SH-SY5Y (cell line): ENCODE measurements around the gene SLC30A10.

Experiments used
- GATA2 ChIP-seq: IDR thresholded peaks from 2 replicates; pipeline ENCODE4 v1.6.1; 2011; ENCODE audit warnings: mild to moderate bottlenecking, low read depth, low read length
- GATA3 ChIP-seq: IDR thresholded peaks from 2 replicates; pipeline ENCODE4 v1.6.1; 2011; ENCODE audit warnings: low read depth, mild to moderate bottlenecking, low read length, moderate library complexity

SLC30A10 gene

DNA sequence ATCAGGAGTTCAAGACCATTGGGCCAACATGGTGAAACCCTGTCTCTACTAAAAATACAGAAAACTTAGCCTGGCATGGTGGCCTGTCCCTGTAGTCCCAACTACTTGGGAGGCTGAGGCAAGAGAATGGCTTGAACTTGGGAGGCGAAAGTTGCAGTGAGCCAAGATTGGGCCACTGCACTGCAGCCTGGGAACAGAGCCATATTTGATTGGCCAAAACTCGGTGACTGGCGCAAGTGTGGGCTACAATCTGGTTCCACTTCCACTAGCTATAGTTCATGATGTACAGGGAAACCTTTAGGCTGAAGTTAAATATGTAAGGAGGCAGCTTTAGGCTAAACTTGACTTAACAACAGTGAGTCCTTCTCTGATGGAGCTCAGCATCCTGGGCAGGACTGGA is 20.2 kb downstream of the SLC30A10 start:
- TF ChIP-seq GATA3: no peak
- TF ChIP-seq GATA2: no peak

DNA sequence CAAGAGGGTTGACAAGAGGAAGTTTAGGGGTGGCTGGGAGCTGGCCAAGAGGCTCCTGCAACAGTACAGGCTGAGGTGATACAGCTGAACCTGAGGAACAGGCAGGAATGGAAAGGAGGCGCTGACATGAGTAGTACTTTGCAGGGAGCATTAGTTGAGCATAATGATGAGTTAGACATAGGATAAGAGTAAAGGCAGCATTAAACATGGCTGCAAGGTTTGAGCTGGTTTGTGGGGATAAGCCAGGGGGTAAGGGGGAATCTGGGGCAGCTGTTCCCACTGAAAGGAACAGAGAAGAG is 20.6 kb downstream of the SLC30A10 start:
- TF ChIP-seq GATA3 (no peak), GATA2 (no peak)

DNA sequence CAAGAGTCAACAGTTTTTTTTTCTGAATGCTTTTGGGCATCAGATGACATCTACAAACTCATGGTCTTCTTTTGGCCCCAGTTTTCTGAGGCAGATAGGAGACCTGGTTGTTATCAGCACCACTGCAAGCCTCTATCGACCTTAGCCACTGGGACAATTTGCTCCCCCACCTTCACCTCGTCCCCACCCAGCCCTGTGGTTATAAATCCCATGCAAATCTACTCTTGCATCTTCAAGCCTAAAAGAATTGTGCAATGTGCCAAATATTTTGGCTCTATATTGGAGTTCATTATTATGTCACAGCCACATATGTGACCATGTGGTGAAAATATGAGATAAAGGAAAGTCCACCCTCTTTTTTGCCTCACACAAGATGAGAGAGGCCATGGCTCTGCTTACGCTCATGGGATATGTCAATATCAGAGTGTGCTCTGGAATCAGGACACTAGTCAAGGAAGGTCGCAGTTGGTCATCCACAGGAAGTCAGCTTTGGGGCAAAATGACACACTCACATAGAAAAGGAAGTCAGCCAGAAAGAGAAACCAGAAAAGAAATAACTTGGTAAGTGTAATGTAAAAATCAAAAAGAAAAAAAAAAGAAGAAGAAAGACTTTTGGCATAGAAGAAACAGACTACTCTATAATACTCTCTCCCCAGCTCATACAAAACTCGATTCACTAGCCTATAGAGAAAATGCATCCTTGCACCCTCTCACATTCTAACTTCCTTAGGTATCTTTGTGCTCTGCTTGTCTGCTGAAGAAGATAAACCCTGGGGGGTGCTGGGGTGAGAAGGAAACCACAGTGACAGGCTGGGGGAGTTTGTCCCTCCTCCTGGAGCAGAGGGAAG is 21.2 kb downstream of the SLC30A10 start:
- TF ChIP-seq GATA3 (no peak), GATA2 (no peak)

DNA sequence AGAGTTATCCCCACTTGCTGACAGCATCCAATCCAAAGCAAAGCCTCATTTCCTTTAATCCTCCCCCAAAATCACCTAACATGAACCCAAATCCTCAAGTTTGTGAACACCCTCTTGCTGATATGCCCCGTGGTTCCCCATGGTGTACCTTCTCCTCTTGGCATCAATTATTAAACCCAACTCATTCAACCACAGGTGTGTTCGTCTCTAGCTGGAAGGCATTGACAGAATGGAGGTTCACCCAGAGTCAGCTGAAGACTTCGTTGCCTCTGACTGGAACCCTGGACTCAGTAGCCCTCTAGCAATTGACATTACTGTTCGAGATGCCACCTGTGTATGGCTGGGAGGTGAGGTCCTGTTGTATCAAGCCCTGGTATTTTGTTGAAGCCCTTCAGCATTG is 22.8 kb downstream of the SLC30A10 start:
- no peak for TF ChIP-seq GATA2
- TF ChIP-seq GATA3: no peak

GRCh38 chr1:219904934-219905333 is 23.4 kb downstream of the SLC30A10 start:
- TF ChIP-seq GATA3 (no peak), GATA2 (no peak)

DNA sequence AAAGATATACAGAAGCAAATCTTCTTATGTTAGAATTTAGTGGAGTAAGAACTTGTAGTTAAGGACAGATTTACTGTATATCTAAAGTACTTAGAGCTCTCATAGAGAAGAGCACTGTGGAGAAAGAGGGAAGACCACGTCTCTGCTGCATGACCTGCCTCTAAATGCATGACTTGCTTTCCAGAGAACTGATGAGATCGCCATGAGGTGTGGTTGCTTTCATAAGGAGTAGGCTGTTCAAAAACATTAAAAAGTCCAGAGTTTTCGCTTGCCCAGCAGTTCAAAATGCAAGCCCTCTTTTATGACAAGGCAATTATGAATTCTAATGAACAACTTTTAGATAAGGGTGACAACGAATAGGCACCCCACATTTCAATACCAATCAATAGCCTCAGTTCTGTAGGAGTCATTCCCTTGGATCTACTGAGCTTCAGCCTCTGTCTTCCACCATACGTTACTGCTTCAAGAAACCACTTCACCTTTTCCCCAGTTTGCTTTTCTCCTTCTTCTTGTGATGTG is 24.9 kb downstream of the SLC30A10 start:
- no peak for TF ChIP-seq GATA2

GRCh38 chr1:219902951-219903350 is 25.4 kb downstream of the SLC30A10 start:
- no peak for TF ChIP-seq GATA3
- TF ChIP-seq GATA2: no peak

DNA sequence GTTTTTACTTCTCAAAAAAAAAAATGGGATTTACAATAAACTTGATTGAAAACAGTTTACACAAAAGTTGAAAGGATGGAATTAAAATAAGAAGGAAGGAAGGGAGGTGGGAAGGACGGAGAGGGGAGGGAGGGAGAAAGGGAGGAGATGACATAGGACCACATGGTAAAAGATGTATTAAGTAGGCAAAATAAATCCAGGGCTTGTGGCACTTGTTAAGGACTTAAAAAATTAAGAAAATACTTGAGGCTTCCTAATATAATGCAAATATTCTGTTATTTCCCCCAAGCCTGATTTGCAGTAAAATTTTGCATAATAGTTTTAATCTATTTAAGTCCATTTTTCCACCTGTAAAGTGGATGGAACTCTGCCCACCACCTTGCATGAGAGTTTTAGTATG is 27.5 kb downstream of the SLC30A10 start:
- TF ChIP-seq GATA2 (no peak), GATA3 (no peak)

GRCh38 chr1:219900201-219900600 is 28.2 kb downstream of the SLC30A10 start:
- TF ChIP-seq GATA2 (no peak), GATA3 (no peak)

DNA sequence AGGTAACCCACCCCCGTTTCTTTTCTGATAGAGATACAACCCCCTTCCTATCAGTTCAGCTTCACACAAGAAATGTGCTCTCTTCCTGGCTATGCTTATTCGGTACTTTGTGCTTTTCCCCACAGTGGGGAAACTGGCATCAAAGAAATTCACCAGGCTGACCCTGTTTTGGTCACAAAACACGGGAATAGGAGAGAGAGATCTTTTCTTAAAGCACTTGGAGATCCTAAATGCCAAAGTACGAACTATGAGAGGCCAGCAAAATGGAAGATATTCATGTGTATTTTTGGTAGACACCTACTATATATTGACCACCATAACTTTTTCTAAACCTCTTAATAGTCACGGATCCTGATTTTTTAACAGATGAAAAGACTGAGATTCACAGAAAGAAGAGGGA is 30.0 kb downstream of the SLC30A10 start:
- no peak for TF ChIP-seq GATA3
- no peak for TF ChIP-seq GATA2

DNA sequence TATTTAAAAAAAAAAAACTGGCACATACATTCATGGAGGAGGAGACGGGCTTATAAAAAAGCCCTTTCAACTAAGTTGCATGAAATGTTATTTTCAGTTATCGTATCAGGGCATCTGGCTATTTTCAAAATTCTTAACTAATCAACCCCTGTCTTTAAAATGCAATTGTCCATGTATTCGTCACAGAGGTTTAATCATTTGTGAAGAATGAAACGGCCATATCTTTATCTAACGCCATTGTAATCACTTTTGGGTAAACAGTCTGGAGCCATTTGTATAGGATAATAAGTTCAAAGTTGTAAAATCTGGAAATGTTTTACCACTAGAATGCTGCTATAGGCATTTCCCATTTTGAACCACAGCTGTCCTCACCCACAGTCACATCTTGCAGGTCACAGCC is 30.4 kb downstream of the SLC30A10 start:
- no peak for TF ChIP-seq GATA2
- no peak; the same call in 1 of the 2 replicates for TF ChIP-seq GATA3

- TF ChIP-seq GATA2: no peak
- TF ChIP-seq GATA3: no peak
These were observed 42.7 kb downstream of the SLC30A10 start for GRCh38 chr1:219885680-219886079.

- TF ChIP-seq GATA2 (no peak), GATA3 (no peak)
These were observed 44.7 kb downstream of the SLC30A10 start for GRCh38 chr1:219883400-219884332.

- no peak for TF ChIP-seq GATA3
- no peak for TF ChIP-seq GATA2
These were observed 45.6 kb downstream of the SLC30A10 start for GRCh38 chr1:219882755-219883154.
